Endothelial cell of umbilical vein (primary cell): Measurements from ENCODE around the gene PLK1. TPM values are rescaled to one million over a fixed set of nuclear protein-coding genes. Genes with fewer than 3 reads are reported as not detected.

ENCODE experiments used
- BruUV-seq: library from RNA; stranded (reverse); fragments of 400-500 nt; replicated peaks from 2 replicates; lab custom pipeline; 2021; lab: Mats Ljungman, UMichigan
- CTCF ChIA-PET: fragments of 300-600, 350-600 bp; sonication (Branson Sonifier 250); formaldehyde crosslinking; loops from one replicate; lab custom pipeline; 2021; ENCODE audit warnings: antibody characterized with exemption, inconsistent platforms; lab: Charles Lee
- POLR2A ChIA-PET: fragments of 300-600, 350-600 bp; sonication (Branson Sonifier 250); formaldehyde crosslinking; loops from one replicate; lab custom pipeline; 2021; ENCODE audit warnings: antibody characterized with exemption, inconsistent platforms; lab: Charles Lee
- DNase-seq: peaks from one replicate; pipeline ENCODE4 v3.0.0-alpha.2; 2011; ENCODE audit warnings: low read depth, low spot score
- FAIRE-seq: peaks from 2 replicates; lab custom pipeline; 2011; peaks lifted over from hg19 to GRCh38; lab: Jason Lieb, UNC
- H2AFZ ChIP-seq: 2 replicates; pipeline ENCODE4 v1.6.0; 2012; ENCODE audit warnings: low read depth, low read length, control low read depth, inconsistent platforms
- H3K27ac ChIP-seq: 2 replicates; pipeline ENCODE4 v1.5.1; 2011; ENCODE audit warnings: low read depth, mild to moderate bottlenecking, control low read depth, low read length, moderate library complexity; ENCODE audit not compliant: insufficient read depth
- H3K27me3 ChIP-seq, 2 experiments: 2 replicates each; pipeline versions ENCODE4 v1.6.0 to v1.6.1; 2011; ENCODE audit warnings: low read length in 2 of 2, mixed read lengths in 1 of 2; ENCODE audit not compliant: control insufficient read depth in 2 of 2, insufficient read depth in 2 of 2
- H3K36me3 ChIP-seq, 2 experiments: 2 replicates in 1 of 2; 3 replicates in 1 of 2; pipeline ENCODE4 v1.5.1; 2011; ENCODE audit warnings: low read length in 2 of 2, mild to moderate bottlenecking in 1 of 2, moderate library complexity in 1 of 2; ENCODE audit not compliant: control insufficient read depth in 2 of 2, insufficient read depth in 2 of 2; ENCODE audit errors: extremely low read depth in 1 of 2
- H3K4me1 ChIP-seq: 3 replicates; pipeline ENCODE4 v1.5.1; 2011; ENCODE audit warnings: mild to moderate bottlenecking, low read length; ENCODE audit not compliant: control insufficient read depth, insufficient read depth; ENCODE audit errors: extremely low read depth
- H3K4me2 ChIP-seq: 2 replicates; pipeline ENCODE4 v1.6.1; 2011; ENCODE audit warnings: low read length, control low read depth, mixed read lengths; ENCODE audit not compliant: insufficient read depth
- H3K4me3 ChIP-seq, 3 experiments: fragments of 200-600 bp in 1 of 3; sonication (generic), shearing (Covaris generic) in 1 of 3; replicated peaks in 1 of 3; 2 replicates each; pipeline ENCODE4 v1.5.1; 2011 to 2016; ENCODE audit warnings: control low read depth in 3 of 3, low read length in 3 of 3, mild to moderate bottlenecking in 2 of 3, inconsistent platforms in 1 of 3, low read depth in 1 of 3, moderate library complexity in 1 of 3; ENCODE audit not compliant: insufficient read depth in 1 of 3
- H3K79me2 ChIP-seq: 2 replicates; pipeline ENCODE4 v1.6.0; 2012; ENCODE audit warnings: low read length, inconsistent platforms; ENCODE audit not compliant: control insufficient read depth, insufficient read depth
- H3K9ac ChIP-seq: replicated peaks from 2 replicates; pipeline ENCODE3; 2011; ENCODE audit warnings: low read length, control low read depth; ENCODE audit not compliant: insufficient read depth; ENCODE audit errors: extremely low read depth
- H3K9me1 ChIP-seq: replicated peaks from 3 replicates; pipeline ENCODE4 v1.6.0; 2011; ENCODE audit warnings: mild to moderate bottlenecking, low read length; ENCODE audit not compliant: control insufficient read depth, insufficient read depth; ENCODE audit errors: extremely low read depth
- H3K9me3 ChIP-seq: replicated peaks from 2 replicates; pipeline ENCODE4 v1.5.1; 2012; ENCODE audit warnings: low read length, inconsistent platforms; ENCODE audit not compliant: control insufficient read depth, insufficient read depth
- H4K20me1 ChIP-seq: replicated peaks from 2 replicates; pipeline ENCODE3; 2011; ENCODE audit warnings: mild to moderate bottlenecking, low read length; ENCODE audit not compliant: control insufficient read depth, insufficient read depth; ENCODE audit errors: extremely low read depth
- CTCF ChIP-seq, 2 donors: IDR thresholded peaks; 1 replicate in 1 of 2; 2 replicates in 1 of 2; pipeline ENCODE4 v1.5.1; 2011; ENCODE audit warnings: low read length in 2 of 2, mild to moderate bottlenecking in 2 of 2, moderate library complexity in 2 of 2, control low read depth in 1 of 2, inconsistent platforms in 1 of 2, low read depth in 1 of 2; ENCODE audit not compliant: insufficient read depth in 1 of 2; ENCODE audit errors: extremely low read depth in 1 of 2
- EZH2 ChIP-seq: IDR thresholded peaks from 2 replicates; pipeline ENCODE4 v1.6.1; 2012; ENCODE audit warnings: borderline replicate concordance, low read depth, mild to moderate bottlenecking, moderate library complexity, low read length, inconsistent platforms; ENCODE audit not compliant: severe bottlenecking
- FOS ChIP-seq: IDR thresholded peaks from 2 replicates; pipeline ENCODE4 v1.6.1; 2011; ENCODE audit warnings: mild to moderate bottlenecking, low read length, moderate library complexity, borderline replicate concordance; ENCODE audit not compliant: insufficient read depth
- GATA2 ChIP-seq: IDR thresholded peaks from 2 replicates; pipeline ENCODE4 v1.7.0; 2011; ENCODE audit warnings: low read depth, mild to moderate bottlenecking, moderate library complexity, mixed read lengths, low read length; ENCODE audit not compliant: insufficient read length, insufficient read depth
- JUN ChIP-seq: IDR thresholded peaks from 2 replicates; pipeline ENCODE4 v1.6.1; 2011; ENCODE audit warnings: borderline replicate concordance, low read depth; ENCODE audit not compliant: insufficient read length, insufficient read depth
- MAX ChIP-seq: IDR thresholded peaks from 2 replicates; pipeline ENCODE4 v1.6.1; 2011; ENCODE audit not compliant: insufficient read depth, insufficient read length
- MYC ChIP-seq: IDR thresholded peaks from one replicate; pipeline ENCODE4 v1.6.1; 2011; ENCODE audit warnings: mild to moderate bottlenecking, low read depth, low read length
- POLR2A ChIP-seq: IDR thresholded peaks from 2 replicates; pipeline ENCODE4 v1.6.1; 2012; ENCODE audit warnings: low read depth, mild to moderate bottlenecking, control low read depth, low read length
- POLR2AphosphoS5 ChIP-seq: IDR thresholded peaks from 2 replicates; pipeline ENCODE4 v1.6.1; 2012; ENCODE audit warnings: low read depth, mild to moderate bottlenecking, control low read depth, low read length, moderate library complexity; ENCODE audit not compliant: insufficient read depth
- dilution Hi-C: fragments of 300-500 bp; cut with MboI; formaldehyde crosslinking; loops from one replicate; pipeline ENCODE4 v1.15.0; 2019; ENCODE audit warnings: low sequenced_read_pairs; ENCODE audit not compliant: extremely low pct_ligation_motif_present
- intact Hi-C: fragments of 100-400 bp; cut with micrococcal nuclease; formaldehyde crosslinking; loops from one replicate; pipeline ENCODE4 v1.10.0; 2022
- polyA plus RNA-seq, 4 experiments: library from polyadenylated mRNA; depleted of rRNA in 3 of 4; stranded (reverse) in 3 of 4; unstranded in 1 of 4; fragments of >200 nt; gene quantifications; 2 replicates each; pipeline versions ENCODE4 v1.2.1 to v1.2.3, GENCODE V29; 2011 to 2012; ENCODE audit warnings: missing spikeins in 1 of 4
- total RNA-seq: library from RNA; stranded (reverse); gene quantifications from 2 replicates; pipeline ENCODE4 v1.2.3, GENCODE V29; 2021

PLK1 gene
- total and polyA plus RNA-seq, 2 donors (not counting 3 experiments of a cell fraction or from before 2014, with no cell fraction given), result 94.9 to 109 TPM

- H3K9me3 ChIP-seq, result no peaks in the 10 kb centered on the region
- H3K4me3 ChIP-seq, result no peak overlapping the region
- peak; percentile 90 for FAIRE-seq
- ChIA-PET CTCF (interaction anchor here (0.6 to 2.7 kb wide), 3 partner anchors 8 to 340 kb away, joined by 3 to 11 read pairs (median 6); partner anchors contain the start of gene PLK1), POLR2A (no interaction called here)
- no peak overlapping the region for H2AFZ ChIP-seq
- peak; percentile 48 for DNase-seq
- no peak overlapping the region for H3K9ac ChIP-seq
- no peaks in the 10 kb centered on the region for H3K9me1 ChIP-seq
- H4K20me1 ChIP-seq, result no peaks in the 10 kb centered on the region
- peak overlapping the region; percentile 56 for H3K27ac ChIP-seq
- intact Hi-C loops (no loop called here), dilution Hi-C loops (no loop called here)
- H3K4me1 ChIP-seq, result peaks cover 20% of the 10 kb centered on the region
- no peak overlapping the region for H3K4me2 ChIP-seq
- no peaks in the 10 kb centered on the region for H3K27me3 ChIP-seq
- TF ChIP-seq EZH2, result no peak
- peak; percentile 40 for TF ChIP-seq GATA2
- TF ChIP-seq FOS, result peak; percentile 87
- no peak for TF ChIP-seq MAX
- peak; percentile 11 for TF ChIP-seq JUN
- peaks cover 24 to 41% of the 10 kb centered on the region in 2 experiments for H3K36me3 ChIP-seq
- no TSS peak for BruUV-seq
- peaks cover 5% of the 10 kb centered on the region for H3K79me2 ChIP-seq
Measured at GRCh38 chr16:23670137-23670776, 8.4 kb upstream of the PLK1 start.

GRCh38 chr16:23673971-23674614 lies 4.6 kb upstream of the PLK1 start:
- H3K27ac ChIP-seq, result no peak overlapping the region
- POLR2A ChIA-PET, result no interaction called here
- no peaks in the 10 kb centered on the region for H4K20me1 ChIP-seq
- no peak for TF ChIP-seq MYC
- TF ChIP-seq POLR2AphosphoS5, result no peak
- no peak for TF ChIP-seq MAX
- TF ChIP-seq JUN, result no peak
- no peak for TF ChIP-seq GATA2
- no peak for TF ChIP-seq FOS
- no peak for TF ChIP-seq EZH2
- no peak for TF ChIP-seq POLR2A
- TF ChIP-seq CTCF (IDR thresholded peaks at IDR 0.05; ENCODE audit: extremely low read depth in 1 of 2, insufficient read depth in 1 of 2, low read depth in 1 of 2, low read length in 2 of 2), result no peak
- no TSS peak for BruUV-seq
- peaks cover 17% of the 10 kb centered on the region for H3K4me1 ChIP-seq
- no peak overlapping the region for H2AFZ ChIP-seq
- H3K9ac ChIP-seq, result no peak overlapping the region
- H3K36me3 ChIP-seq, result peaks cover 16 to 30% of the 10 kb centered on the region in 2 experiments
- peaks cover 9% of the 10 kb centered on the region for H3K79me2 ChIP-seq
- no peak overlapping the region for H3K4me3 ChIP-seq
- H3K4me2 ChIP-seq, result no peak overlapping the region
- H3K9me1 ChIP-seq, result no peaks in the 10 kb centered on the region
- no peak for FAIRE-seq
- no peaks in the 10 kb centered on the region for H3K27me3 ChIP-seq
- DNase-seq, result no peak
- CTCF ChIA-PET, result interaction anchor here (1.3 to 1.6 kb wide), 2 partner anchors 19 to 336 kb away, joined by 3 read pairs; no protein-coding TSS in a partner anchor
- no peaks in the 10 kb centered on the region for H3K9me3 ChIP-seq
- dilution Hi-C loops (no loop called here), intact Hi-C loops (no loop called here)
